Stimulated activated naive B cell treated with anti-CD40 and anti-IgM and Interleukin-4, amounts not matched to agents 10 μg/mL and 1 μg/mL and 100 μg/mL, for 72 hours (primary cell): ENCODE results near the gene MYRIP.
"Not testable (repeated sequence)": the region's sequence is repeated elsewhere in the genome, so short reads cannot be mapped to it uniquely, and the experiment has no call there.

ENCODE experiments used
- ATAC-seq, 2 donors: fragments of 150-1000 bp; cut with Tn5 transposase; replicated peaks; 2 replicates each; pipeline ENCODE4 v1.10.0; 2021; ENCODE audit warnings: moderate library complexity in 1 of 2
- DNase-seq: peaks from one replicate; pipeline ENCODE4 v3.0.0; 2021
- H3K27ac Mint-ChIP-seq: one replicate; pipeline ENCODE4 v1.8.0; 2022; ENCODE audit warnings: mild to moderate bottlenecking, mixed read lengths
- H3K27me3 Mint-ChIP-seq, 2 donors: one replicate each; pipeline ENCODE4 v1.8.0; 2022; ENCODE audit warnings: mixed read lengths in 2 of 2
- H3K36me3 Mint-ChIP-seq, 2 donors: one replicate each; pipeline ENCODE4 v1.8.0; 2022; ENCODE audit warnings: mixed read lengths in 2 of 2, mild to moderate bottlenecking in 1 of 2
- H3K4me1 Mint-ChIP-seq, 2 donors: one replicate each; pipeline ENCODE4 v1.8.0; 2022; ENCODE audit warnings: mixed read lengths in 2 of 2, mild to moderate bottlenecking in 1 of 2
- H3K4me3 Mint-ChIP-seq, 2 donors: one replicate each; pipeline ENCODE4 v1.8.0; 2022; ENCODE audit warnings: mild to moderate bottlenecking in 2 of 2, mixed read lengths in 2 of 2, moderate library complexity in 1 of 2
- H3K9me3 Mint-ChIP-seq, 2 donors: one replicate each; pipeline ENCODE4 v1.8.0; 2022; ENCODE audit warnings: mixed read lengths in 2 of 2, mild to moderate bottlenecking in 1 of 2

The MYRIP gene

GRCh38 chr3:39814007-39814406 lies 4.6 kb downstream of the MYRIP start:
- Mint-ChIP-seq H3K27me3 (peaks cover 45 to 53% of the 10 kb centered on the region in 2 donors), H3K4me1 (peaks cover 15% of the 10 kb centered on the region in 2 donors), H3K4me3 (no peak overlapping the region), H3K36me3 (peaks cover 1 to 4% of the 10 kb centered on the region in 2 donors), H3K9me3 (no peaks in the 10 kb centered on the region), H3K27ac (no peak overlapping the region)
- DNase-seq (no peak), ATAC-seq (no peak)

- DNase-seq = no peak
- Mint-ChIP-seq H3K36me3 (no peaks in the 10 kb centered on the region), H3K27ac (no peak overlapping the region), H3K9me3 (no peaks in the 10 kb centered on the region), H3K4me3 (no peak overlapping the region), H3K27me3 (peaks cover 3 to 14% of the 10 kb centered on the region in 2 donors), H3K4me1 (no peaks in the 10 kb centered on the region)
- ATAC-seq = no peak
These were observed 10.5 kb downstream of the MYRIP start for GRCh38 chr3:39819899-39820298.

GRCh38 chr3:39833764-39834163 lies 24.4 kb downstream of the MYRIP start:
- H3K4me1 Mint-ChIP-seq, ATAC-seq, H3K4me3 Mint-ChIP-seq, H3K27ac Mint-ChIP-seq, H3K36me3 Mint-ChIP-seq, DNase-seq: not testable (repeated sequence)
- H3K9me3 Mint-ChIP-seq = peaks cover 7 to 16% of the 10 kb centered on the region in 2 donors
- H3K27me3 Mint-ChIP-seq = peaks cover 7 to 14% of the 10 kb centered on the region in 2 donors

- peaks cover 7 to 13% of the 10 kb centered on the region in 2 donors for H3K9me3 Mint-ChIP-seq
- no peak for ATAC-seq
- no peak overlapping the region for H3K4me3 Mint-ChIP-seq
- H3K4me1 Mint-ChIP-seq = no peaks in the 10 kb centered on the region
- DNase-seq = no peak
- no peak overlapping the region for H3K27ac Mint-ChIP-seq
- H3K27me3 Mint-ChIP-seq = no peaks in the 10 kb centered on the region
- no peaks in the 10 kb centered on the region for H3K36me3 Mint-ChIP-seq
These were observed 30.1 kb downstream of the MYRIP start for GRCh38 chr3:39839484-39839883.

GRCh38 chr3:39843440-39843839 lies 34.0 kb downstream of the MYRIP start:
- no peak overlapping the region for H3K27ac Mint-ChIP-seq
- H3K36me3 Mint-ChIP-seq = no peaks in the 10 kb centered on the region
- H3K9me3 Mint-ChIP-seq = no peaks in the 10 kb centered on the region
- DNase-seq (no peak), ATAC-seq (no peak)
- H3K4me1 Mint-ChIP-seq = no peaks in the 10 kb centered on the region
- H3K27me3 Mint-ChIP-seq = no peaks in the 10 kb centered on the region
- H3K4me3 Mint-ChIP-seq = no peak overlapping the region

GRCh38 chr3:39848365-39848764 lies 39.0 kb downstream of the MYRIP start:
- DNase-seq (no peak), ATAC-seq (no peak)
- no peak overlapping the region for H3K27ac Mint-ChIP-seq
- H3K27me3 Mint-ChIP-seq = no peaks in the 10 kb centered on the region
- no peaks in the 10 kb centered on the region for H3K4me1 Mint-ChIP-seq
- no peaks in the 10 kb centered on the region for H3K9me3 Mint-ChIP-seq
- H3K36me3 Mint-ChIP-seq = no peaks in the 10 kb centered on the region
- no peak overlapping the region for H3K4me3 Mint-ChIP-seq

- H3K9me3 Mint-ChIP-seq = no peaks in the 10 kb centered on the region
These were observed 40.7 kb downstream of the MYRIP start for GRCh38 chr3:39849992-39850715.

GRCh38 chr3:39850716-39851032 lies 41.3 kb downstream of the MYRIP start:
- H3K27ac Mint-ChIP-seq = no peak overlapping the region
- DNase-seq (no peak), ATAC-seq (no peak)
- no peaks in the 10 kb centered on the region for H3K4me1 Mint-ChIP-seq
- H3K36me3 Mint-ChIP-seq = no peaks in the 10 kb centered on the region
- H3K4me3 Mint-ChIP-seq = no peak overlapping the region
- H3K9me3 Mint-ChIP-seq = no peaks in the 10 kb centered on the region
- peaks cover 0 to 8% of the 10 kb centered on the region in 2 donors for H3K27me3 Mint-ChIP-seq

More at GRCh38 chr3:39849992-39850715, 40.7 kb downstream of the MYRIP start:
- Mint-ChIP-seq H3K4me3 (no peak overlapping the region), H3K36me3 (no peaks in the 10 kb centered on the region), H3K27ac (no peak overlapping the region), H3K27me3 (peaks cover 0 to 8% of the 10 kb centered on the region in 2 donors), H3K4me1 (no peaks in the 10 kb centered on the region)
- DNase-seq (no peak), ATAC-seq (no peak)

- H3K9me3 Mint-ChIP-seq = peaks cover 5 to 12% of the 10 kb centered on the region in 2 donors
- no peaks in the 10 kb centered on the region for H3K36me3 Mint-ChIP-seq
- no peak overlapping the region for H3K27ac Mint-ChIP-seq
- H3K4me3 Mint-ChIP-seq = no peak overlapping the region
- no peaks in the 10 kb centered on the region for H3K4me1 Mint-ChIP-seq
- ATAC-seq (no peak), DNase-seq (no peak)
- H3K27me3 Mint-ChIP-seq = peaks cover 0 to 8% of the 10 kb centered on the region in 2 donors
These were observed 46.1 kb downstream of the MYRIP start for GRCh38 chr3:39855517-39855916.

GRCh38 chr3:39869890-39870289 lies 60.5 kb downstream of the MYRIP start:
- no peak for ATAC-seq
- no peaks in the 10 kb centered on the region for H3K27me3 Mint-ChIP-seq
- no peaks in the 10 kb centered on the region for H3K36me3 Mint-ChIP-seq
- peaks cover 2 to 13% of the 10 kb centered on the region in 2 donors for H3K9me3 Mint-ChIP-seq
- DNase-seq = no peak
- H3K4me3 Mint-ChIP-seq = no peak overlapping the region
- no peaks in the 10 kb centered on the region for H3K4me1 Mint-ChIP-seq
- H3K27ac Mint-ChIP-seq = no peak overlapping the region

- no peaks in the 10 kb centered on the region for H3K4me1 Mint-ChIP-seq
- H3K4me3 Mint-ChIP-seq = no peak overlapping the region
- H3K27ac Mint-ChIP-seq = no peak overlapping the region
- peaks cover 2 to 9% of the 10 kb centered on the region in 2 donors for H3K9me3 Mint-ChIP-seq
- ATAC-seq = no peak
- no peaks in the 10 kb centered on the region for H3K27me3 Mint-ChIP-seq
- no peaks in the 10 kb centered on the region for H3K36me3 Mint-ChIP-seq
- DNase-seq = no peak
These were observed 61.3 kb downstream of the MYRIP start for GRCh38 chr3:39870706-39871105.

GRCh38 chr3:39879581-39879980 lies 70.2 kb downstream of the MYRIP start:
- Mint-ChIP-seq H3K27me3 (peaks cover 8 to 15% of the 10 kb centered on the region in 2 donors), H3K4me3 (no peak overlapping the region), H3K27ac (no peak overlapping the region), H3K36me3 (no peaks in the 10 kb centered on the region), H3K4me1 (no peaks in the 10 kb centered on the region), H3K9me3 (peaks cover 3 to 8% of the 10 kb centered on the region in 2 donors)
- DNase-seq (no peak), ATAC-seq (no peak)

- Mint-ChIP-seq H3K4me3 (no peak overlapping the region), H3K27ac (no peak overlapping the region), H3K4me1 (no peaks in the 10 kb centered on the region), H3K9me3 (peaks cover 5 to 10% of the 10 kb centered on the region in 2 donors), H3K27me3 (peaks cover 8 to 15% of the 10 kb centered on the region in 2 donors), H3K36me3 (no peaks in the 10 kb centered on the region)
- DNase-seq (no peak), ATAC-seq (no peak)
These were observed 72.7 kb downstream of the MYRIP start for GRCh38 chr3:39882111-39882510.

GRCh38 chr3:39892068-39892467 lies 82.7 kb downstream of the MYRIP start:
- DNase-seq (no peak), ATAC-seq (no peak)
- H3K4me1 Mint-ChIP-seq = no peaks in the 10 kb centered on the region
- H3K4me3 Mint-ChIP-seq = no peak overlapping the region
- H3K36me3 Mint-ChIP-seq = no peaks in the 10 kb centered on the region
- no peaks in the 10 kb centered on the region for H3K27me3 Mint-ChIP-seq
- H3K27ac Mint-ChIP-seq = no peak overlapping the region
- no peaks in the 10 kb centered on the region for H3K9me3 Mint-ChIP-seq

- DNase-seq (no peak), ATAC-seq (no peak)
- H3K4me3 Mint-ChIP-seq = no peak overlapping the region
- no peaks in the 10 kb centered on the region for H3K9me3 Mint-ChIP-seq
- H3K36me3 Mint-ChIP-seq = no peaks in the 10 kb centered on the region
- no peaks in the 10 kb centered on the region for H3K4me1 Mint-ChIP-seq
- no peaks in the 10 kb centered on the region for H3K27me3 Mint-ChIP-seq
- no peak overlapping the region for H3K27ac Mint-ChIP-seq
These were observed 86.8 kb downstream of the MYRIP start for GRCh38 chr3:39896184-39896583.
